ENCODE measurements around the gene PLEKHM3.

PLEKHM3 gene

DNA sequence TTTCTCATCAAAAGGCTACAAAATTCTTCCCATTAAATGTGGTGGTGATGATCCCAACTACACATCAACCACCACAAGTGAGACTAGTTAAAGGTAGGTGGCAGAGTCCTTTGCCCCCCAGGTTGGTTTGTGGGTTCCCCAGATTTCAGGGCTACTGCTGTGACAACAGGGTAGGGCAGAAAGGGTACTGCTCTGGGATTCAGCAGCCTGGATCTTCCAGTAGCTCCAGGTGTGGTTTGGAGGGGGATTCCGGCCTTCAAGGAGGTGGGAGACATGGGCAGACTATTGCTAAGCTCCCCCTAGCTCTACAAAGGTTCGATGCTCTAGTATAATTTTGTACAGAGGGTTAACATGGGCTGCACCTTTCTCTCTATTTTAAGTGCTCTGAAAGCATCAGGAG is 180.7 kb downstream of the PLEKHM3 start:
- TF ChIP-seq, protein P1, sequence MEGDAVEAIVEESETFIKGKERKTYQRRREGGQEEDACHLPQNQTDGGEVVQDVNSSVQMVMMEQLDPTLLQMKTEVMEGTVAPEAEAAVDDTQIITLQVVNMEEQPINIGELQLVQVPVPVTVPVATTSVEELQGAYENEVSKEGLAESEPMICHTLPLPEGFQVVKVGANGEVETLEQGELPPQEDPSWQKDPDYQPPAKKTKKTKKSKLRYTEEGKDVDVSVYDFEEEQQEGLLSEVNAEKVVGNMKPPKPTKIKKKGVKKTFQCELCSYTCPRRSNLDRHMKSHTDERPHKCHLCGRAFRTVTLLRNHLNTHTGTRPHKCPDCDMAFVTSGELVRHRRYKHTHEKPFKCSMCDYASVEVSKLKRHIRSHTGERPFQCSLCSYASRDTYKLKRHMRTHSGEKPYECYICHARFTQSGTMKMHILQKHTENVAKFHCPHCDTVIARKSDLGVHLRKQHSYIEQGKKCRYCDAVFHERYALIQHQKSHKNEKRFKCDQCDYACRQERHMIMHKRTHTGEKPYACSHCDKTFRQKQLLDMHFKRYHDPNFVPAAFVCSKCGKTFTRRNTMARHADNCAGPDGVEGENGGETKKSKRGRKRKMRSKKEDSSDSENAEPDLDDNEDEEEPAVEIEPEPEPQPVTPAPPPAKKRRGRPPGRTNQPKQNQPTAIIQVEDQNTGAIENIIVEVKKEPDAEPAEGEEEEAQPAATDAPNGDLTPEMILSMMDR (IDR thresholded peaks at IDR 0.05; ENCODE audit: low read depth, low read length, missing control alignments), result no peak
- H3K4me3 ChIP-seq (ENCODE audit: low read depth, low read length), result no peak overlapping the region
- DNase-seq (ENCODE audit: low read depth), result no peak

DNA sequence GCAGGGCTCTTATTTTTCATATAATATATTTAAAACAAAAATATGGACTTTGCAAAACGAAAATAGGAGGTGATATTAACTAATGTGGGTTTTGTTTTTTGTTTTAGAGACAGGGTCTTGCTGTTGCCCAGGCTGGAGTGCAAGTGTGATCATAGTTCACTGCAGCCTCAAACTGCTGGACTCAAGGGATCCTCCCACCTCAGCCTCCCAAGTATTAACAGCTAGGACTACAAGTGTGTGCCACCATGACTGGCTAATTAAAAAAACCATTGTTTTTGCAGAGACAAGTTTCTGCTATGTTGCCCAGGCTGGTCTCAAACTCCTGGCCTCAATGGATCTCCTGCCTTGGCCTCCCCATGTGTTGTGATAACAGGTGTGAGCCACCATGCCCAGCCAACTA is 185.2 kb downstream of the PLEKHM3 start:
- no peak overlapping the region for H3K4me3 ChIP-seq (ENCODE audit: low read depth, low read length)
- TF ChIP-seq, protein P1 (IDR thresholded peaks at IDR 0.05; ENCODE audit: low read depth, low read length, missing control alignments), result no peak
- DNase-seq (ENCODE audit: low read depth), result no peak

DNA sequence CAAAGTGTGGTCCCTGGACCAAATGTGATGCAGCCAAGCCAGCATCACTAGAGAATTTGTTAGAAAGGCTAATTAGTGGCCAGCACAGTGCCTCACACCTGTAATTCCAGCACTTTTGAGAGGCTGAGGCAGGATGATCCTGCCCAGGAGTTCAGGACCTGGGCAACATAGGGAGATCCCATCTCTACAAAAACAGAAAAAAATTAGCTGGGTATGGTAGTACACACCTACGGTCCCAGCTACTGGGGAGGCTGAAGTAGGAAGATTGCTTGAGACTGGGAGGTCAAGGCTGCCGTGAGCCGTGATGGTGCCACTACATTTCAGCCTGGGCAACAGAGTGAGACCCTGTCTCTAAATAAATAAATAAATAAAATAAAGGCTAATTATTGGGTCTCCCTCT is 185.8 kb downstream of the PLEKHM3 start:
- DNase-seq (ENCODE audit: low read depth), result no peak
- TF ChIP-seq, protein P1 (IDR thresholded peaks at IDR 0.05; ENCODE audit: low read depth, low read length, missing control alignments), result no peak

DNA sequence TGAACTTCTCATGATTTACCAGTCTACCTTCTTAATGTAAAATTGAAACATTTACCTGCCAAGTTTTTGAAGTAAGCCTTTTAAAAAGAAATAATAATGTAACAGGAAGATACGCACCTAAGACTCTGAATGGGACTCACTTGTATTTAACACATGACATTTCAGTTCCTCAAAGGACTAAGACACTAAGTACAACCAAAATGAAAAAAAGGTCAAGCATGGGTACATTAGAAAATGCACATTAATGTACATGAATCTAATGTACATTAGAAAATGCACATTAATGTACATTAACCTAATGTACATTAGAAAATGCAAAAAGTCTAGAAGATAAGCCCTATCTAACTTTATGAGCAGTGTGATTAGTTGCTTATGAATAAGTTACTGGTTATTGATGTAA is 186.3 kb downstream of the PLEKHM3 start:
- DNase-seq (ENCODE audit: low read depth), result no peak
- TF ChIP-seq, protein P1 (IDR thresholded peaks at IDR 0.05; ENCODE audit: low read depth, low read length, missing control alignments), result no peak
- no peak overlapping the region for H3K4me3 ChIP-seq (ENCODE audit: low read depth, low read length)

More for the DNA sequence above, 185.8 kb downstream of the PLEKHM3 start:
- no peak overlapping the region for H3K4me3 ChIP-seq (ENCODE audit: low read depth, low read length)

DNA sequence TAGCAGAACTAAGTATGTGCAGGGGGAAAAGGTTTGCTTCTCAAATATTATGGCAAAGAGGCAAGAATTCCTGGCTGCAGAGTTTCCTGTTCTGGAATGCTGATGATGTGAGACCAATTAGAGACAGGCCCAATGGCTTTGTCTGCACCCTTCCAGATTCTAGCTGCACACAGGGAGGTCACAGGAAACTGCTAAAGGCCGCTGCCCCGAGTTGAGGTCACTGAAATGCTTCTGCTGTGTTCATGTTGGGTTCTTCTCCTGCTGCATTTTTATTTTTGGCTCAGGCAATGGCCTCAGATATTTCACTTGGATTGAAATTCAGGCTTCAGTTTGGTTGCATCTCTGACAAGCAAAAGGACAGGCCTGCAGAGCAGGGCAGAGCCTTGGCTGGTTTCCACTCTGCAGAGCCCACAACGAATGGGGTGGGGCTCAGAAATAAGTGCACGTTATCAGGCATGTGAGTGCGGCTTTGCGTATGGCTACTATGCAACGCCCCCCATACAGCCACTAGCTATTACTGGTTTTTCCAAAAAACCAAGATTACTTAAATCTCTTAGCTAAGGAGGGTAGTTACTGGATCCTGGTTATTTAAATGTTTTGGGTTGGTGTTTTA is 188.7 kb downstream of the PLEKHM3 start:
- no peak for DNase-seq (ENCODE audit: low read depth)

DNA sequence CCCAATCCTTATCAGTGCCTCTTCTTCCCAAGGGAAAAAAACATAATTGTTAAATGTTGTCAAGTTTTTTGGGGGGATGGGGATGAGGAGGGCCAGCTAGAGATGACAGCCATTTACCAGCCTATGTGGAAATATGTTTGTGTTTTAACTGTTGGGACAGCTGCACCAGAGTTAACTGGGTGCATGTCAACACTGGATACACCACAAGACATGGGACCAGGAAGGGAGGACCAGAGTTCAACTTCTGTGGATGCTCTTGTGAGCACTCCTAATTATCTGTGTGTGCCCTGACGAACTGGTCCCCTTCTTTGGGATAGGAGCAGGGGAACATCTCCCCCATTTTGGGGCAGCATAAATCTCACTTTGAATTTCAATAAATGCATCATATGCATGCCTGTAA is 189.5 kb downstream of the PLEKHM3 start:
- TF ChIP-seq, protein P1 (IDR thresholded peaks at IDR 0.05; ENCODE audit: low read depth, low read length, missing control alignments), result no peak
- DNase-seq (ENCODE audit: low read depth), result no peak
- H3K4me3 ChIP-seq (ENCODE audit: low read depth, low read length), result no peak overlapping the region

More for the DNA sequence above, 188.7 kb downstream of the PLEKHM3 start:
- H3K4me3 ChIP-seq (ENCODE audit: low read depth, low read length), result no peak overlapping the region
- TF ChIP-seq, protein P1 (IDR thresholded peaks at IDR 0.05; ENCODE audit: low read depth, low read length, missing control alignments), result no peak

DNA sequence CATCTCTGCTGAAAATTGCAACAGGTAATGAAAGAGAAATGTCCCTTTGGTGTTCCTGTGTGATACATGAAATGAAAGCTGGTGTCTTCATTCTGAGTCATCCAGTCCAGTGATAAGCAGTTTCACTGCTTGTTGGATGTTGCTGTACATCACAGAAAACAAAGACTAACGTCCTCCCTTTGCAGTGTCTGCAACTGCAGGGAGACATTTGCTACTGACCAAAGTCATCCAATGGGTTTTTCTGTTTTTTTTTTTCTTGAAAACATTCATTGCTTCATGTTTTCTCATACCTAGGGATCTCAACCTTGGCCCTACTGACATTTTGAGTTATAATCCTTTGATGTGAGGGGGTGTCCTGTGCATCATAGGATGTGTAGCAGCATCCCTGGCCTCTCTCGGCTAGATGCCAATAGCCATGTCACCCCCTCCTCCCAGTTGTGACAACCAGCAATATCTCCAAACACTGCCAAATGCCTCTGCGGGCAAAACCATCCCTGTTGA is 192.0 kb downstream of the PLEKHM3 start:
- DNase-seq (ENCODE audit: low read depth), result peak; percentile 26
- H3K4me3 ChIP-seq (ENCODE audit: low read depth, low read length), result no peak overlapping the region
- TF ChIP-seq, protein P1 (IDR thresholded peaks at IDR 0.05; ENCODE audit: low read depth, low read length, missing control alignments), result no peak
